Vagina (tissue), 2 donors: ENCODE measurements around the gene NAA80.

ENCODE experiments used
- POLR2A ChIP-seq, 2 donors: fragments of 450-650 bp; IDR thresholded peaks; one replicate each; pipeline ENCODE4 v1.6.1; 2017; ENCODE audit warnings: antibody characterized with exemption in 2 of 2, mild to moderate bottlenecking in 2 of 2, moderate library complexity in 2 of 2
- TF ChIP-seq, protein P1 (sequence below), 3 experiments: fragments of 450-650 bp in 2 of 3; fragments of 200-600 bp in 1 of 3; sonication (generic) in 1 of 3; IDR thresholded peaks; one replicate each; pipeline ENCODE4 v1.5.1; 2017 to 2019; ENCODE audit warnings: antibody characterized with exemption in 3 of 3, mild to moderate bottlenecking in 2 of 3, moderate library complexity in 2 of 3

DNA sequence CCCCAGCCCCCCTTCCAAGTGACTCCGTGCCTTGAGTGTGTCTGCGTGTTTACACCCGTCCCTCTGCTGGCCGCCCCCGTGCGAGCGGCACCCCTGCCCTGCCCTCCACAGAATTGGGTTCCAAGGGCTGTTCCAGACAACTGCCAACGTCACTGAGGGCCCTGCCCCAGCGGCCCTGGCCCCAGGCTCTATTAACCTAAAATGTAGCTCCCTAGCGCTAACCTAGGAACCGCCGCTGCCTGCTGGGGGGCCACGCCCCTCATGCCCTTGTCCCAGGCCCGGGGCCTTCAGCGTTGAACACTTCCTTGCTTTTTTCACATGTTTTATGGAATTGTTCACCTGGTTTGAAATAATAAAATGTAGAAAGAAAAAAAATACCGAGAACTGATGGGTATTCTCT, 40.2 kb downstream of the NAA80 start:
- TF ChIP-seq, protein P1, sequence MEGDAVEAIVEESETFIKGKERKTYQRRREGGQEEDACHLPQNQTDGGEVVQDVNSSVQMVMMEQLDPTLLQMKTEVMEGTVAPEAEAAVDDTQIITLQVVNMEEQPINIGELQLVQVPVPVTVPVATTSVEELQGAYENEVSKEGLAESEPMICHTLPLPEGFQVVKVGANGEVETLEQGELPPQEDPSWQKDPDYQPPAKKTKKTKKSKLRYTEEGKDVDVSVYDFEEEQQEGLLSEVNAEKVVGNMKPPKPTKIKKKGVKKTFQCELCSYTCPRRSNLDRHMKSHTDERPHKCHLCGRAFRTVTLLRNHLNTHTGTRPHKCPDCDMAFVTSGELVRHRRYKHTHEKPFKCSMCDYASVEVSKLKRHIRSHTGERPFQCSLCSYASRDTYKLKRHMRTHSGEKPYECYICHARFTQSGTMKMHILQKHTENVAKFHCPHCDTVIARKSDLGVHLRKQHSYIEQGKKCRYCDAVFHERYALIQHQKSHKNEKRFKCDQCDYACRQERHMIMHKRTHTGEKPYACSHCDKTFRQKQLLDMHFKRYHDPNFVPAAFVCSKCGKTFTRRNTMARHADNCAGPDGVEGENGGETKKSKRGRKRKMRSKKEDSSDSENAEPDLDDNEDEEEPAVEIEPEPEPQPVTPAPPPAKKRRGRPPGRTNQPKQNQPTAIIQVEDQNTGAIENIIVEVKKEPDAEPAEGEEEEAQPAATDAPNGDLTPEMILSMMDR (IDR thresholded peaks at IDR 0.05): no peak
- no peak for TF ChIP-seq POLR2A (IDR thresholded peaks at IDR 0.05)
